Measurements from ENCODE around the gene CCDC106.

Gene CCDC106

DNA sequence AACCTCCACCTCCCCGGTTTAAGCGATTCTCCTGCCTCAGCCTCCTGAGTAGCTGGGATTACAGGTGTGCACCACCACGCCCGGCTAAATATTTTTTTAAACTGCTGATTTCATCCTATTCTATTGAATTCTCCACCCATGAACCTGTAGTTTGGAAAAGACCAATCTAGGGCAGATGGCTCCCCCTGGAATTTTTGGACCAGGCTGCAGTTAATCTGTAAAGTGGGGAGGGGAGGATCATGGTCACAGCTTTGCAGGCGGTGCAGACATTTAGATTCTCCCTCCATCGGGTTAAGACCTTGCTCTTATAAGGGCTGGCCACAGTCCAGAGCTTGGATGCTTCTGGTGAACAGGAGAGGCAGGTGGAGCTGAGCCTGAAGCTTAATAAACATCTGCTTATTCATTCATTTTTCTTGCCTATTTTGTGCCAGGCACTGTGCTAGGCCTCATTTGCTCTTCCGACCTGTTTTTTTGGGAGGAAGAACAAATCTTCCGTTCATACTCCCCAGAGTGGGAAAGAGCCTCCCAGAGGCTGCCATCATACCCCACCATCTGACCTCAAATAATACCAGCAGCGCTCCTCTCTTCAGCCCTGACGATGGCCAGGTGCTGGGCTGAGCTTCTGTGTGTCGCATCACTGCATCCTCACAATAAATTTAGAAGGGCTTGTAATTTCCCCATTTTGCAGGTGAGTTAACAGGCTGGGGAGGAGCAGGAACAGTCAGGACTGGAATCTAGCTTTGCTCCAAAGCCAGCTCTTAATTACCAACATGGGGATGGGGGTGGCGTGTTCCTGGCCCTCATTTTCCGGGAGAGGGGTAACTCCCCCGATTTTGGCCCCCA lies 902 bp upstream of the CCDC106 start:
- Histone ChIP-seq H3K9me3 (ENCODE audit: insufficient read depth, low read depth, low read length) (no peaks in the 10 kb centered on the region), H3K9ac (ENCODE audit: low read depth, low read length) (peak overlapping the region; percentile 90)
- 58% methylated on average over 13 of the region's 14 CpGs for WGBS

DNA sequence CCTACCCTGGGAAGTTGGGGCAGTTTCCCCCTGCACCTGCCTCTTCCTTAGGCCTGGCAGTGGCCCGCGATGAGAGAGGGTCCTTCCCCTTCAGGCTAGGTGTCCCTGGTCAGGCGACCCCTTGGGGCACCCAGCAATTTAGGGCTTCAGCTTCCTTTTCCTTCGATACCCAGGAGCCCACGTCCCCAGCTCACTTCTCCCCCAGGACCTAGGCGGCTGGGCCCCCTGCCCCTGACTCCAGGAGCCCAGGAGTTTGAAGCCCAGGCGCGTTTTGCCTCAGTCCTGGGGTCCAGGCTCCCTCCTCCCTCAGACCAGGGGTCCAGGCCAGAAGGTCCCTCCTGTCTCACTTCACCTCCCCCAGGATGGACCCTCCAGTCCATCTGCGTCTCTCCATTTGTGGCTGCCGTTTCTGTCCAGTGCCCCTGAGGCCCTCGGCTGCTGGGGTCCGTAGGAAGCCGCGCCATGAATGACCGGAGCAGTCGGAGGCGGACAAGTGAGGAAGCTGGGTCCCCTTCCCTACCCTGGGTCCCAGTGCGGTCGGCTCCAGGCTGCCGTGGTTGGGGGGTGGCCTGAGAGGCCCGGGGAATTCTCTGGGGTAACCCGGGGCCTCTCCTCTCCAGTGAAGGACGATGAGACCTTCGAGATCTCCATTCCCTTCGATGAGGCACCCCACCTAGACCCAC lies 714 bp downstream of the CCDC106 start:
- H3K4me3 ChIP-seq (ENCODE audit: low read length), result peak overlapping the region; percentile 76
- peaks cover 2% of the 10 kb centered on the region; the same call in 1 of the 2 replicates for H3K4me1 ChIP-seq (ENCODE audit: insufficient read depth, low read length)
- peak overlapping the region; percentile 90 for H3K9ac ChIP-seq (ENCODE audit: low read depth, low read length)
- WGBS, result 69% methylated on average over 25 of the region's 25 CpGs
- peaks cover 14% of the 10 kb centered on the region for H3K36me3 ChIP-seq (ENCODE audit: insufficient read depth, low read length)
- H3K27me3 ChIP-seq (ENCODE audit: insufficient read depth, low read length), result no peaks in the 10 kb centered on the region
- H3K27ac ChIP-seq (ENCODE audit: low read depth, low read length), result no peak overlapping the region
- no peaks in the 10 kb centered on the region for H3K9me3 ChIP-seq (ENCODE audit: insufficient read depth, low read depth, low read length)

More for the DNA sequence above, 902 bp upstream of the CCDC106 start:
- H3K4me1 ChIP-seq (ENCODE audit: insufficient read depth, low read length), result peaks cover 2% of the 10 kb centered on the region; the same call in 1 of the 2 replicates
- peaks cover 14% of the 10 kb centered on the region for H3K36me3 ChIP-seq (ENCODE audit: insufficient read depth, low read length)
- peak overlapping the region; percentile 85; the same call in 1 of the 2 replicates for H3K27ac ChIP-seq (ENCODE audit: low read depth, low read length)
- peak overlapping the region; percentile 76 for H3K4me3 ChIP-seq (ENCODE audit: low read length)
- H3K27me3 ChIP-seq (ENCODE audit: insufficient read depth, low read length), result no peaks in the 10 kb centered on the region

DNA sequence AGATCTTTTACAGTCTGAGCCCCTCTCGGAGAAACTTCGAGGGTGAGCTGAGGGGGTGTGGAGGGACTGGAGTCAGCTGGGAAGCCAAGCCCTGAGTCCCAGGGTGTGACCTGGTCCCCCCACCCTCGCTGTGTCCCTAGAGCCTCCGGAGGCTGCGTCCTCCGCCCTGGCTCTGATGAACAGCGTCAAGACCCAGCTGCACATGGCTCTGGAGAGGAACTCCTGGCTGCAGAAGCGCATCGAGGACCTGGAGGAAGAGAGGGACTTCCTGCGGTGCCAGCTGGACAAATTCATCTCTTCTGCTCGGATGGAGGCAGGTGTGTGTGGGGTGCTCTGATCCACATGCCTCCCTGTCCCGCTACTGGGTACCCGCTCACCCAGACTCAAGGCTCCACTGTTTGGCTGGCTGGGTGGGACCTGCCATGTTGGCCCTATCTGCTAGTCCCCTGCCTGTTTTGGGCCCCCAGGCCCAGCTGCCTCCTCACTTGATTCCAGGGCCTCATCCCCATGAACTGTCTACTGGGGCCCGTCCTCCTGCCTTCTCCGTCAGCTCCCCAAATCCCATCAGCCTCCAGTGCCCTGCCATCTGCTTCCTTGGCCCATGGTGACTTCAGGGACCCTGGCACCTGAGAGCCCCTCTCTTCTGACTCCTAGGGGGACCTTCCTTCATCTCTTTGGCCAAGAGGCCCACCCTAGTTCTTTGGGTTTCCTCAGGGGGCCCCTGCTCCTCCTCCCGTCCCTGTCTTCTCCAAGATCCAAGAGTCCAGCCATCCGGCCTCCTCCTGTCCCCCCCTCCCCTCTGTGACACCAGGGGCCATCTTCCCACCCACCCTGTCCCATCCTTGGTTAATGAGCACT lies 1.5 kb downstream of the CCDC106 start:
- Histone ChIP-seq H3K27me3 (ENCODE audit: insufficient read depth, low read length) (no peaks in the 10 kb centered on the region), H3K9me3 (ENCODE audit: insufficient read depth, low read depth, low read length) (no peaks in the 10 kb centered on the region), H3K4me1 (ENCODE audit: insufficient read depth, low read length) (peaks cover 2% of the 10 kb centered on the region; the same call in 1 of the 2 replicates), H3K4me3 (ENCODE audit: low read length) (no peak overlapping the region), H3K9ac (ENCODE audit: low read depth, low read length) (no peak overlapping the region), H3K36me3 (ENCODE audit: insufficient read depth, low read length) (peaks cover 13% of the 10 kb centered on the region), H3K27ac (ENCODE audit: low read depth, low read length) (no peak overlapping the region)
- 89% methylated on average over 17 of the region's 17 CpGs for WGBS

DNA sequence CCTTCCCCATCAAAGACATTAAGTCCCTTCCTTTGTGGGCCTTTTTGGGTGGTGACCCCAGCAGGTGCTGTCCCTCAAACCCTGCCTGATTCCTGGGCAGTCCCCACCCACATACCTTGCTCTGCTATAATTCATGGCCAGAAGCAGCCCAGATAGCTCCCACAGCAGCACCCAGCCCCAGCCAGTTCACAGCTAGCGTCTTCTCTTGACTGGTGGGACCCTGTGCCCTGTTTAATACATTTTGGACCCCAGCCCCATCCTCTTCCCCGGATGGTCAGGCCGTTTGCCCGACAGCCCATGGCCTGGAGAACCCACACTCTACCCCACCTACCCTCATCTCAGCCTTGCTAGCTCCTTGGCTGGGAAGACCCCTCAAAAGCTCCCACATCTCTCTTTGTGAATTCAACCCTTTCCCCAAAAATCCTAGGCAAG lies 2.1 kb downstream of the CCDC106 start:
- 96% methylated on average over 4 of the region's 4 CpGs for WGBS
- no peaks in the 10 kb centered on the region for H3K27me3 ChIP-seq (ENCODE audit: insufficient read depth, low read length)
- H3K4me1 ChIP-seq (ENCODE audit: insufficient read depth, low read length), result peaks cover 2% of the 10 kb centered on the region; the same call in 1 of the 2 replicates
- H3K4me3 ChIP-seq (ENCODE audit: low read length), result no peak overlapping the region
- H3K9me3 ChIP-seq (ENCODE audit: insufficient read depth, low read depth, low read length), result no peaks in the 10 kb centered on the region
- peaks cover 7% of the 10 kb centered on the region for H3K36me3 ChIP-seq (ENCODE audit: insufficient read depth, low read length)
- H3K27ac ChIP-seq (ENCODE audit: low read depth, low read length), result no peak overlapping the region
- H3K9ac ChIP-seq (ENCODE audit: low read depth, low read length), result no peak overlapping the region

DNA sequence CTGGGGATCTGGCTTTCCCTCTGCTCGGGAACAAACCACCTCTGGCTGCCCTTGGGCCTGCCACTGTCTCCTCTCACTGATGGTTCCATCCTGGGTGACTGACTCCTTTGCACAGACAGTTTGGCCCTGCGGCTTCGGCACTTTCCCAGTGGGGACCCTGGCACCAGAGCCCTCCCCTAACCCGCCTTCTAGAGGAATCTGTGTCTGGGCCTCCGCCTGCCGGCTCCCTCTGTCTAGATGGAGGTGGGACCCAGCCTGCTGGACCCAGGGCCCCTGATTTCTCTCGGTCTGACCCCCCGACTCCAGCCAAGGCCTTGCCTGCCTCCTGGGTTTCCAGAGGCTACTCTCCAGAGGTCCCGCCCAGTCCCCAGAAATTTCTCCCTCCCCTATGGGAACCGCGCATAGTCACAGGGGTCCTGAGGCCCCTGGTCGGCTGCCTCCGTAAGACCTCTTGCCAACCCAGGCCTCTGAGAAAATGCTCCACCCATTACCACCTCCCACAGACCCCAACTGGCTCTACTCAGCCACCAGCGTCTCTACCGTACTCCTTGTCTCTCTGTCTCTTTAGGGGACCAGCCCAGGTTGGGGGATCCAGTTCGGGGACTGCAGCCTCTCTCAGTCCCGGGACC lies 2.7 kb downstream of the CCDC106 start:
- no peak overlapping the region for H3K9ac ChIP-seq (ENCODE audit: low read depth, low read length)
- no peak overlapping the region for H3K4me3 ChIP-seq (ENCODE audit: low read length)
- H3K27ac ChIP-seq (ENCODE audit: low read depth, low read length), result no peak overlapping the region
- WGBS, result 91% methylated on average over 17 of the region's 17 CpGs
- peaks cover 1% of the 10 kb centered on the region for H3K36me3 ChIP-seq (ENCODE audit: insufficient read depth, low read length)
- peaks cover 2% of the 10 kb centered on the region; the same call in 1 of the 2 replicates for H3K4me1 ChIP-seq (ENCODE audit: insufficient read depth, low read length)
- no peaks in the 10 kb centered on the region for H3K9me3 ChIP-seq (ENCODE audit: insufficient read depth, low read depth, low read length)
- no peaks in the 10 kb centered on the region for H3K27me3 ChIP-seq (ENCODE audit: insufficient read depth, low read length)

- Histone ChIP-seq H3K36me3 (ENCODE audit: insufficient read depth, low read length) (no peaks in the 10 kb centered on the region), H3K9ac (ENCODE audit: low read depth, low read length) (no peak overlapping the region), H3K4me3 (ENCODE audit: low read length) (no peak overlapping the region), H3K27me3 (ENCODE audit: insufficient read depth, low read length) (no peaks in the 10 kb centered on the region), H3K27ac (ENCODE audit: low read depth, low read length) (no peak overlapping the region), H3K4me1 (ENCODE audit: insufficient read depth, low read length) (peaks cover 3% of the 10 kb centered on the region; the same call in 1 of the 2 replicates), H3K9me3 (ENCODE audit: insufficient read depth, low read depth, low read length) (no peaks in the 10 kb centered on the region)
- 84% methylated on average over 18 of the region's 18 CpGs for WGBS
These were observed 3.2 kb downstream of the CCDC106 start for GRCh38 chr19:55651236-55651635.

DNA sequence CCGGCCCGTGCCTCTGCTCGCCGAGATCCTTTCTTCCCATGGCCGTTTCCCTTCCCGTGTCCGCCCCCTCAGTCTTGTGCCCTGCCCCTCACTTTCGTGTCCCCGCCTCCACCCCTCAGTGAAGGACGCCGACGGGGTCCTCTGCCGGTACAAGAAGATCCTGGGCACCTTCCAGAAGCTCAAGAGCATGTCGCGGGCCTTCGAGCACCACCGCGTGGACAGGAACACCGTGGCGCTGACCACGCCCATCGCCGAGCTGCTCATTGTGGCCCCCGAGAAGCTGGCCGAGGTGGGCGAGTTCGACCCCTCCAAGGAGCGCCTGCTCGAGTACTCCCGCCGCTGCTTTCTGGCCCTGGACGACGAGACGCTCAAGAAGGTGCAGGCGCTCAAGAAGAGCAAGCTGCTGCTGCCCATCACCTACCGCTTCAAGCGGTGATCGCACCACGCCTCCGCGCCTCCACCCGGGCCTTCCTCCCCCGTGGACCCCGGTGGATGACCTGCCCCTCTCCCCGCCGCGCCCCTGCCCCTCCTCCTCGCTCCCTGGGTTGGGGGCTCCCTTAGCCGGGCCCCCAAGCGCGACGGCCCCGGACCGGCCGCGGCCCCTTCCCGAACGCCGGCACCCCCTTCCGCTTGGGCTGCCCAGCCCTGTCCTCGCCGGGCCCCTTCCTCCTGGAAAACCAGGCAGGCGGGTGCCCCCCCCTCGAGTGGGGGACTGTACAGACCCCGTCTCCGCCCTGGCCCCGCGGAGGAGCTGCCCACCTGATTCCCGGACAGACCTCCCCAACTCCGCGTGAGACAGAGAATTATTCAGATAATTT lies 4.5 kb downstream of the CCDC106 start:
- H3K9ac ChIP-seq (ENCODE audit: low read depth, low read length), result no peak overlapping the region; the same call in 1 of the 2 replicates
- H3K4me1 ChIP-seq (ENCODE audit: insufficient read depth, low read length), result peaks cover 13% of the 10 kb centered on the region; the same call in 1 of the 2 replicates
- 63% methylated on average over 71 of the region's 71 CpGs for WGBS
- H3K4me3 ChIP-seq (ENCODE audit: low read length), result peak overlapping the region; percentile 78
- H3K9me3 ChIP-seq (ENCODE audit: insufficient read depth, low read depth, low read length), result no peaks in the 10 kb centered on the region
- H3K27ac ChIP-seq (ENCODE audit: low read depth, low read length), result no peak overlapping the region
- H3K27me3 ChIP-seq (ENCODE audit: insufficient read depth, low read length), result no peaks in the 10 kb centered on the region
- peaks cover 7% of the 10 kb centered on the region for H3K36me3 ChIP-seq (ENCODE audit: insufficient read depth, low read length)

DNA sequence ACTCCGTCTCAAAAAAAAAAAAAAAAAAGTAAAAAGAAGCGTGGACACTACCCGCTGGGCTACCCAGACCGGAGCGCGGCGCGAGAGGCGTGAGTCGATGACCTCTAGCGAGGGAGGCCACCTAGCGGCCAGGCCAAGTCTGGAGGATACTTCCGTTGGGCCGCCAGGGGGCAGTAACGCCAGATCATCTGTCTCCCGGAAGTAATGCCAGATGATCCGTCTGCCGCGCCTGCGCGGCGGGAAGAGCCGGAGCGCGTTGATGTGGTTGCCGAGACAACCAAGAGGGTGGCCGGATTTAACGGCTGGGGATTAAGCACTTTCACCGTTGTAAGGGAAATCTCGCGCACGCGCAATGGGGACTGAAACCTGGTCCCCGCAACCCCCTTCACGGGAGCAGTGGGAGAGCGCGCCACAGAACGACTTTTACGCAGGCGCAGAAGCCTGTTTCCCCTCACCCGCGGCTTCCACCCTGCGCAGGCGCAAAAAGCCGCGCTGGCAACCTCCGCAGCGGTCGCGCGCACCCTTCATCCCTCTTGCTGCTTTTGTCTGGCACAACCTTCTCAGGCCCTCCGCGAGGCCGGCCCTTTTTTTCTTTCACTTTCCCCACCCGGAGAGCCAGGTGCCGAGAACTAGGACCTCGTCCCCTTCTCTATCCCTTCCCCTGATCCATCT lies 5.8 kb downstream of the CCDC106 start:
- no peaks in the 10 kb centered on the region for H3K9me3 ChIP-seq (ENCODE audit: insufficient read depth, low read depth, low read length)
- H3K4me3 ChIP-seq (ENCODE audit: low read length), result peak overlapping the region; percentile 78
- under 1% methylated on average over 57 of the region's 57 CpGs for WGBS
- peak overlapping the region; percentile 100 for H3K9ac ChIP-seq (ENCODE audit: low read depth, low read length)
- peaks cover 23% of the 10 kb centered on the region; the same call in 1 of the 2 replicates for H3K4me1 ChIP-seq (ENCODE audit: insufficient read depth, low read length)
- no peaks in the 10 kb centered on the region for H3K27me3 ChIP-seq (ENCODE audit: insufficient read depth, low read length)
- H3K36me3 ChIP-seq (ENCODE audit: insufficient read depth, low read length), result peaks cover 10% of the 10 kb centered on the region
- peak overlapping the region; percentile 99 for H3K27ac ChIP-seq (ENCODE audit: low read depth, low read length)

DNA sequence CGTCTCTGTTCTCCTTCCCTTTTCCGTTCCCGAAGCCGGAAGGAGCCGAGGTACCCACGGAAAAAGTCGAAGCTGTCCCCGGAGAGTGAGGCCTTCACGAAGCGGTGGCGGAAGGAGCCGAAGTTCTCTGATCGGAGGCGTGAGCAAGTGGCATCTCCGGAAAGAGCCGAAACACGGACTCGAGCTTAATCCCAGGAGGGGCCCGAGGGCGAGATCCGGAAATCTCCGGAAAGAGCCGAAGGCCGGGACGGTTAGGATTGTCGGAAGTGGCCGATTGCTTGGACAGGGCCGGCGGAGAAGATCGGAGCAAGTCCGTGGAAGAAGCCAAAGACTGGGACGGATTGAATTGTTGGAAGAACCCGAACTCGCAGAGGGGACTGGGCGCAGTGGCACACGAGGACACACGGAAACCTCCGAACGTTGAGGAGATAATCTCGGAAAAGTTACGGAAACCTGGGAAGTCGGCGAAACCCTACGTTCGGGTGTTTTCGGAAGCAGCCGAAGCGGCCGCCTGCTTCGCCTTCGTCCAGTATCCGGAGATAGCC lies 6.4 kb downstream of the CCDC106 start:
- H3K9me3 ChIP-seq (ENCODE audit: insufficient read depth, low read depth, low read length), result no peaks in the 10 kb centered on the region
- peaks cover 23% of the 10 kb centered on the region; the same call in 1 of the 2 replicates for H3K4me1 ChIP-seq (ENCODE audit: insufficient read depth, low read length)
- WGBS, result under 1% methylated on average over 51 of the region's 52 CpGs
- H3K27me3 ChIP-seq (ENCODE audit: insufficient read depth, low read length), result no peaks in the 10 kb centered on the region
- H3K4me3 ChIP-seq (ENCODE audit: low read length), result peak overlapping the region; percentile 78
- peak overlapping the region; percentile 100 for H3K9ac ChIP-seq (ENCODE audit: low read depth, low read length)
- peak overlapping the region; percentile 99 for H3K27ac ChIP-seq (ENCODE audit: low read depth, low read length)
- peaks cover 14% of the 10 kb centered on the region for H3K36me3 ChIP-seq (ENCODE audit: insufficient read depth, low read length)
